Activated CD8-positive, alpha-beta T cell treated with anti-CD3 and anti-CD28 coated beads for 36 hours (primary cell): ENCODE measurements around the gene BRK1. TPM values are rescaled to one million over a fixed set of nuclear protein-coding genes. Genes with fewer than 3 reads are reported as not detected.
A peak's percentile ranks its signal among the peaks of the same experiment; 100 is the strongest.

ENCODE experiments used
- ATAC-seq: fragments of 200-7000 bp; cut with Tn5 transposase; one replicate; pipeline ENCODE4 v1.10.0; 2021; ENCODE audit warnings: mild to moderate bottlenecking, moderate library complexity
- CTCF ChIA-PET: fragments of 350-600 bp; sonication (Branson Sonifier 250); formaldehyde crosslinking; loops from one replicate; lab custom pipeline; 2021; ENCODE audit warnings: antibody characterized with exemption; lab: Charles Lee
- POLR2A ChIA-PET: fragments of 350-600 bp; sonication (Branson Sonifier 250); formaldehyde crosslinking; loops from one replicate; lab custom pipeline; 2021; ENCODE audit warnings: antibody characterized with exemption; lab: Charles Lee
- DNase-seq: peaks from one replicate; pipeline ENCODE4 v3.0.0-alpha.2; 2020
- H3K27ac Mint-ChIP-seq: one replicate; pipeline ENCODE4 v1.8.0; 2021; ENCODE audit warnings: mild to moderate bottlenecking, mixed read lengths
- H3K27me3 Mint-ChIP-seq: one replicate; pipeline ENCODE4 v1.8.0; 2021; ENCODE audit warnings: mixed read lengths
- H3K36me3 Mint-ChIP-seq: one replicate; pipeline ENCODE4 v1.8.0; 2021; ENCODE audit warnings: low read depth, mixed read lengths
- H3K4me1 Mint-ChIP-seq: one replicate; pipeline ENCODE4 v1.8.0; 2021; ENCODE audit warnings: low read depth, mixed read lengths
- H3K4me3 Mint-ChIP-seq: one replicate; pipeline ENCODE4 v1.8.0; 2021; ENCODE audit warnings: mild to moderate bottlenecking, moderate library complexity, mixed read lengths
- H3K9me3 Mint-ChIP-seq: one replicate; pipeline ENCODE4 v1.8.0; 2021; ENCODE audit warnings: mixed read lengths
- intact Hi-C: fragments of 100-400 bp; cut with micrococcal nuclease; formaldehyde crosslinking; loops from one replicate; pipeline ENCODE4 v1.10.0; 2022
- total RNA-seq, 2 experiments: library from RNA; stranded (reverse); gene quantifications; one replicate each; pipeline ENCODE4 v1.2.3, GENCODE V29; 2021
- TF ChIP-seq, protein P1 (sequence below): fragments of 200-600 bp; IDR thresholded peaks from one replicate; pipeline ENCODE4 v1.8.0; 2022; ENCODE audit warnings: antibody characterized with exemption, mild to moderate bottlenecking

Gene BRK1
- total RNA-seq, 2 experiments from 2014 or later = 107 to 108 TPM

DNA sequence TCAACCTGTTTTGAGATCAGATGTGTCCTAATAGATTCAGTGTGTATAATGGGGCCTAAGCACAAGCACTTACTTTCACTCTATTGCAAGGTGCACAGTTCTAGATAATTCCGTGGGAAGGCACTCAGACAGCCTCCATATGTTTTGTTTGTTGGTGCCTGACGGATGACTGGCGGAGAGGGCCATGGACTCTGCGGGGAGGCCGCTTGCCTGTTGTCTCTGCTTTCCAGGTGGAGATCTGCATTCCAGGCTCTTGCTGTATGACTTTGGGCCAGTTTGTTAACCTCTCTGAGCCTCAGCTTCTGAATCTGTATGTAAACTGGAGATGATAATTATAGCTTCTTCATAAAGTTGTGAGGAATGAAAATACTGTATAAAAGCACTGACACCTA lies 50.7 kb downstream of the BRK1 start:
- Mint-ChIP-seq H3K27me3 (no peaks in the 10 kb centered on the region), H3K36me3 (peaks cover 12% of the 10 kb centered on the region), H3K27ac (no peak overlapping the region), H3K9me3 (peaks cover 12% of the 10 kb centered on the region), H3K4me3 (peak overlapping the region; percentile 72), H3K4me1 (peaks cover 12% of the 10 kb centered on the region)
- intact Hi-C loops = loop anchor here (10.0 kb wide), 1 partner anchor 59 kb away; no protein-coding TSS in a partner anchor
- ChIA-PET POLR2A (interaction anchor here (1.2 to 1.4 kb wide), 2 partner anchors 22 to 95 kb away, joined by 3 read pairs; no protein-coding TSS in a partner anchor), CTCF (interaction anchor here (0.6 to 3.7 kb wide), 5 partner anchors 14 to 76 kb away, joined by 3 to 16 read pairs (median 13); no protein-coding TSS in a partner anchor)
- TF ChIP-seq, protein P1, sequence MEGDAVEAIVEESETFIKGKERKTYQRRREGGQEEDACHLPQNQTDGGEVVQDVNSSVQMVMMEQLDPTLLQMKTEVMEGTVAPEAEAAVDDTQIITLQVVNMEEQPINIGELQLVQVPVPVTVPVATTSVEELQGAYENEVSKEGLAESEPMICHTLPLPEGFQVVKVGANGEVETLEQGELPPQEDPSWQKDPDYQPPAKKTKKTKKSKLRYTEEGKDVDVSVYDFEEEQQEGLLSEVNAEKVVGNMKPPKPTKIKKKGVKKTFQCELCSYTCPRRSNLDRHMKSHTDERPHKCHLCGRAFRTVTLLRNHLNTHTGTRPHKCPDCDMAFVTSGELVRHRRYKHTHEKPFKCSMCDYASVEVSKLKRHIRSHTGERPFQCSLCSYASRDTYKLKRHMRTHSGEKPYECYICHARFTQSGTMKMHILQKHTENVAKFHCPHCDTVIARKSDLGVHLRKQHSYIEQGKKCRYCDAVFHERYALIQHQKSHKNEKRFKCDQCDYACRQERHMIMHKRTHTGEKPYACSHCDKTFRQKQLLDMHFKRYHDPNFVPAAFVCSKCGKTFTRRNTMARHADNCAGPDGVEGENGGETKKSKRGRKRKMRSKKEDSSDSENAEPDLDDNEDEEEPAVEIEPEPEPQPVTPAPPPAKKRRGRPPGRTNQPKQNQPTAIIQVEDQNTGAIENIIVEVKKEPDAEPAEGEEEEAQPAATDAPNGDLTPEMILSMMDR = no peak
- DNase-seq (no peak), ATAC-seq (no peak)

DNA sequence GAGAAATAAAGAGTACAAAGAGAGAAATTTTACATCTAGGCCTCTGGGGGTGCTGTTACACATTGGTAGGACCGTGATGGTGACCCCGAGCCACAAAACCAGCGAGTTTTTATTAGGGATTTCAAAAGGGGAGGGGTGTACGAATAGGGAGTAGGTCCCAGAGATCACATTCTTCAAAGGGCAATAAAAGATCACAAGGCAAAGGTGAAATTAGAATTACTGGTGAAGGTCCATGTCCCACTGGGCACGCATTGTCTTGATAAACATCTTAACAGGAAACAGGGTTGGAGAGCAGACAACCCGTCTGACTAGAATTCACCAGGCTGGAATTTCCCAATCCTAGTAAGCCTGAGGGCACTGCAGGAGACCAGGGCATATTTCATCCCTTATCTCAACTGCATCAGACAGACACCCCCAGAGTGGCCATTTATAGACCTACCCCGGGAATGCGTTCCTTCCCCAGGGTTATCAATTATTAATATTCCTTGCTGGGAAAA lies 53.6 kb downstream of the BRK1 start:
- TF ChIP-seq, protein P1 = no peak
- intact Hi-C loops = loop anchor here (10.0 kb wide), 1 partner anchor 56 kb away; no protein-coding TSS in a partner anchor
- Mint-ChIP-seq H3K4me3 (no peak overlapping the region), H3K9me3 (peaks cover 12% of the 10 kb centered on the region), H3K4me1 (peaks cover 23% of the 10 kb centered on the region), H3K36me3 (peaks cover 12% of the 10 kb centered on the region), H3K27ac (no peak overlapping the region), H3K27me3 (no peaks in the 10 kb centered on the region)
- ATAC-seq (no peak), DNase-seq (no peak)
- ChIA-PET POLR2A (no interaction called here), CTCF (interaction anchor here (1.7 kb wide), 1 partner anchor 95 kb away, joined by 3 read pairs; no protein-coding TSS in a partner anchor)

DNA sequence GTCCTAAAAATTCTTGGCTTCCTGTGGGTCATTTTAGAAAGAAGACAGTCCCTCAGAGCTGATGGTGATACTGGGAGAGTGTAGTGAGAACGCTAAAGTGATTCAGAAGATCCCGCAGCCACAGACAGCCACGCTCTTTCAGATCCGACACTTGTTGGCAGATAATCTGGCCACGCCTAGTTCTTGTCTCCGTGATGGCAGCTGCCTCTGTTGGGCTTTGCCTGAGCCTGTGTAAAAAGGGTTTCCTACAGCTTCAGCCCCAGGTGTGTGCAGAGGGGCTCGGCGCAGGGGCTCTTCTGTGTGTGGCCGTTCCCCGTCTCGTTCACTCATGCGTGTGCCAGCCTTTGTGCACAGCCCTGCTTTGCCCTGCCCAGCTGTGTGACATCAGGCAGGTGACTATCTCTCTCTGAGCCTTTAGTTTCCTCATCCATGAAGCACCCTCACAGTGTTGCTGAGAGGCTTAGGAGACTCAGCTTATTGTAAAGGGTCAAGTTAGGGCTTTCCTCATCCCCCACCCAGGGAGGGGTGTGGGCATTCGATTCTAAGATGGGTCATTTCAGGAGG lies 55.5 kb downstream of the BRK1 start:
- DNase-seq (no peak), ATAC-seq (no peak)
- H3K4me1 Mint-ChIP-seq = peaks cover 25% of the 10 kb centered on the region
- no peak overlapping the region for H3K27ac Mint-ChIP-seq
- TF ChIP-seq, protein P1 = no peak
- H3K4me3 Mint-ChIP-seq = no peak overlapping the region
- H3K9me3 Mint-ChIP-seq = peaks cover 12% of the 10 kb centered on the region
- ChIA-PET CTCF (interaction anchor here (1.7 kb wide), 1 partner anchor 21 kb away, joined by 3 read pairs; no protein-coding TSS in a partner anchor), POLR2A (interaction anchor here (0.6 kb wide), 1 partner anchor 50 kb away, joined by 4 read pairs; no protein-coding TSS in a partner anchor)
- H3K36me3 Mint-ChIP-seq = peaks cover 12% of the 10 kb centered on the region
- intact Hi-C loops = no loop called here
- no peaks in the 10 kb centered on the region for H3K27me3 Mint-ChIP-seq

DNA sequence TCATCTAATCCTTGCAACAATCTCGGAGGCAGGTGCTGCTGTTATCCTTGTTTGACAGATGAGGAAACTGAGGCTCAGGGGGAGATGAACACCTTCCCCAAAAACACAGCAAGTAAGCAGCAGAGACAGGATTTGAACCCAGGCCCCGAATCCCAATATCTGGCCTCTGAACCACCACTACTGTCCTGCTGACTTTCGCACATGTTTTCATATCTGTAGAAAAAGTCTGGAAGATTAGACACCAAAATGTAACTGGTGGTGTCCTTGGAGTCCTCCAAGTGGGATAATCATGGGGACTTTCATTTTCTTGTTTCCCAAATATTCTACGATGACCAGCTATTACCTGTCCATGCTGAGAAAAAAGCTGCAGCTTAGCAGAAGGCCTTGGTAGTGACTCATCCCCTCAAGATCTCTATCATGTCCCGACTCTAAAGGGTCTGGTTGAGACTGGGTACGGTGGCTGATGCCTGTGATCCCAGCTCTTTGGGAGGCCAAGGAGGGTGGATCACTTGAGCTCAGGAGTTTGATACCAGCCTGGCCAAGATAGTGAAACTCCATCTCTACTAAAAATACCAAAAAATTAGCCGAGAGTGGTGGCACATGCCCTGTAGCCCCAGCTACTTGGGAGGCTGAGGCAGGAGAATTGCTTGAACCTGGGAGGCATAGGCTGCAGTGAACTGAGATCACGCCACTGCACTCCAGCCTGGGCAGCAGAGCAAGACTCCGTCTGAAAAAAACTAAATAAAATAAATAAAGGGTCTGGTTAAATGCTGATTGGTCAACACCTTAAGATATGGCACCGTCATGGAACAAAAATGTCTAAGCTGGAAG lies 57.8 kb downstream of the BRK1 start:
- H3K4me3 Mint-ChIP-seq = no peak overlapping the region
- DNase-seq (no peak), ATAC-seq (peak; percentile 70)
- intact Hi-C loops = no loop called here
- POLR2A ChIA-PET = no interaction called here
- H3K36me3 Mint-ChIP-seq = peaks cover 12% of the 10 kb centered on the region
- H3K4me1 Mint-ChIP-seq = peaks cover 15% of the 10 kb centered on the region
- peak overlapping the region; percentile 10 for H3K27ac Mint-ChIP-seq
- TF ChIP-seq, protein P1 = no peak
- CTCF ChIA-PET = interaction anchor here (0.8 to 1.8 kb wide), 2 partner anchors 13 to 37 kb away, joined by 3 to 5 read pairs; no protein-coding TSS in a partner anchor
- no peaks in the 10 kb centered on the region for H3K27me3 Mint-ChIP-seq
- peaks cover 12% of the 10 kb centered on the region for H3K9me3 Mint-ChIP-seq
